HCT116 (cell line): Measurements from ENCODE around the gene PIK3C3.

Source experiments
- POLR2A ChIP-seq: IDR thresholded peaks from 2 replicates; pipeline ENCODE4 v1.7.0; 2011; ENCODE audit warnings: borderline replicate concordance; ENCODE audit not compliant: insufficient read depth, insufficient read length; ENCODE audit errors: extremely low read depth
- TF ChIP-seq, protein P1 (sequence below), 3 experiments: fragments of 200-600 bp in 1 of 3; sonication (generic) in 1 of 3; IDR thresholded peaks in 2 of 3; conservative IDR thresholded peaks in 1 of 3; 2 replicates each; pipeline ENCODE4 v1.5.1; 2012 to 2017; ENCODE audit warnings: low read depth in 2 of 3, low read length in 2 of 3, antibody characterized with exemption in 1 of 3, borderline replicate concordance in 1 of 3, control low read depth in 1 of 3, mild to moderate bottlenecking in 1 of 3, mixed read lengths in 1 of 3, mixed run types in 1 of 3, moderate library complexity in 1 of 3; ENCODE audit not compliant: insufficient read depth in 1 of 3

DNA sequence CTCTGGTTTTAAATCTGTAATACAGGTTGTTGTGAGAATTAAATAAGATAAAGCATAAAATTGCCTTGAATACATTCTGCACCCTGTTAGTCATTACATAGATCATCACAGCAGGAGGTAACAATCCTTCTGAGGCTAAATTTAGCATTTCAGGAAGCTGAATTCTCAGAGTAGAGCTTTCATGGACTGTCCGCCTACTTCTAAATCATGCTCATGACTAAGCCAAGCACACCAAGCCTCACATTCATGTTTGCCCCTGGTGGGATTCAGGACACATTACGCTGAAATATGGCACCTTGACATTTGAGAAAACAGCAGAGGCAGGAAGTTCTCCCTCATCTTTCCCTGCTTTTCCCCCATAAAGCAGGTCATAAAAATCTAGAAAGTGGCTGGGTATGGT lies 16.6 kb upstream of the PIK3C3 start:
- TF ChIP-seq, protein P1, sequence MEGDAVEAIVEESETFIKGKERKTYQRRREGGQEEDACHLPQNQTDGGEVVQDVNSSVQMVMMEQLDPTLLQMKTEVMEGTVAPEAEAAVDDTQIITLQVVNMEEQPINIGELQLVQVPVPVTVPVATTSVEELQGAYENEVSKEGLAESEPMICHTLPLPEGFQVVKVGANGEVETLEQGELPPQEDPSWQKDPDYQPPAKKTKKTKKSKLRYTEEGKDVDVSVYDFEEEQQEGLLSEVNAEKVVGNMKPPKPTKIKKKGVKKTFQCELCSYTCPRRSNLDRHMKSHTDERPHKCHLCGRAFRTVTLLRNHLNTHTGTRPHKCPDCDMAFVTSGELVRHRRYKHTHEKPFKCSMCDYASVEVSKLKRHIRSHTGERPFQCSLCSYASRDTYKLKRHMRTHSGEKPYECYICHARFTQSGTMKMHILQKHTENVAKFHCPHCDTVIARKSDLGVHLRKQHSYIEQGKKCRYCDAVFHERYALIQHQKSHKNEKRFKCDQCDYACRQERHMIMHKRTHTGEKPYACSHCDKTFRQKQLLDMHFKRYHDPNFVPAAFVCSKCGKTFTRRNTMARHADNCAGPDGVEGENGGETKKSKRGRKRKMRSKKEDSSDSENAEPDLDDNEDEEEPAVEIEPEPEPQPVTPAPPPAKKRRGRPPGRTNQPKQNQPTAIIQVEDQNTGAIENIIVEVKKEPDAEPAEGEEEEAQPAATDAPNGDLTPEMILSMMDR (IDR thresholded peaks at IDR 0.05 in 2 of 3, conservative IDR thresholded peaks at IDR 0.05 in 1 of 3; ENCODE audit: borderline replicate concordance in 1 of 3, insufficient read depth in 1 of 3, low read depth in 2 of 3, low read length in 2 of 3), result no peak
- no peak for TF ChIP-seq POLR2A
